PC-9 (cell line): ENCODE measurements around the gene RUNX3. TPM values are rescaled to one million over a fixed set of nuclear protein-coding genes. Genes with fewer than 3 reads are reported as not detected.

Experiments used
- BruUV-seq: library from RNA; stranded (reverse); fragments of 400-500 nt; replicated peaks from 2 replicates; lab custom pipeline; 2021; lab: Mats Ljungman, UMichigan
- CTCF ChIA-PET: fragments of 300-600 bp; sonication (Branson Sonifier 250); formaldehyde crosslinking; loops from one replicate; lab custom pipeline; 2022; ENCODE audit warnings: antibody characterized with exemption; lab: Charles Lee
- POLR2A ChIA-PET: fragments of 300-600 bp; sonication (Branson Sonifier 250); formaldehyde crosslinking; loops from one replicate; lab custom pipeline; 2022; ENCODE audit warnings: antibody characterized with exemption; ENCODE audit not compliant: unreplicated experiment; lab: Charles Lee
- DNase-seq, 2 experiments: peaks; one replicate each; pipeline versions ENCODE4 v3.0.0 to v3.0.0-alpha.2; 2015 to 2022; ENCODE audit warnings: mixed read lengths in 1 of 2
- H2AFZ ChIP-seq: fragments of 200-600 bp; sonication (generic); 2 replicates; pipeline ENCODE4 v1.8.1; 2017; ENCODE audit warnings: antibody characterized with exemption
- H3F3A ChIP-seq: fragments of 200-600 bp; sonication (generic); 2 replicates; pipeline ENCODE4 v1.8.1; 2017; ENCODE audit warnings: antibody characterized with exemption, mild to moderate bottlenecking, low read depth; ENCODE audit not compliant: insufficient read depth
- H3K27ac ChIP-seq: fragments of 200-600 bp; sonication (generic); 2 replicates; pipeline ENCODE4 v1.6.1; 2016; ENCODE audit warnings: mixed run types
- H3K27me3 ChIP-seq: fragments of 200-600 bp; sonication (generic); 2 replicates; pipeline ENCODE4 v1.6.1; 2016; ENCODE audit warnings: low read depth, mixed run types; ENCODE audit not compliant: insufficient read depth
- H3K36me3 ChIP-seq: fragments of 200-600 bp; sonication (generic); 2 replicates; pipeline ENCODE4 v1.6.1; 2016; ENCODE audit warnings: low read depth, mixed run types
- H3K4me1 ChIP-seq: fragments of 200-600 bp; sonication (generic); replicated peaks from 2 replicates; pipeline ENCODE4 v1.6.1; 2016; ENCODE audit warnings: mixed run types; ENCODE audit not compliant: insufficient read depth
- H3K4me2 ChIP-seq: fragments of 200-600 bp; sonication (generic); 2 replicates; pipeline ENCODE4 v1.6.1; 2017; ENCODE audit warnings: mixed run types
- H3K4me3 ChIP-seq: fragments of 200-600 bp; sonication (generic); 2 replicates; pipeline ENCODE4 v1.6.1; 2016; ENCODE audit warnings: mixed run types
- H3K79me2 ChIP-seq: fragments of 200-600 bp; sonication (generic); 2 replicates; pipeline ENCODE4 v1.6.1; 2017; ENCODE audit warnings: low read depth, mixed run types
- H3K9me2 ChIP-seq: fragments of 200-600 bp; sonication (generic); 2 replicates; pipeline ENCODE4 v1.8.1; 2017; ENCODE audit warnings: mild to moderate bottlenecking; ENCODE audit not compliant: insufficient read depth
- H3K9me3 ChIP-seq: fragments of 200-600 bp; sonication (generic); 2 replicates; pipeline ENCODE4 v1.8.1; 2016; ENCODE audit warnings: low read depth; ENCODE audit not compliant: insufficient read depth
- H4K20me1 ChIP-seq: fragments of 200-600 bp; sonication (generic); 2 replicates; pipeline ENCODE4 v1.8.1; 2017; ENCODE audit not compliant: insufficient read depth
- EZH2 ChIP-seq: fragments of 200-600 bp; sonication (generic); IDR thresholded peaks from 2 replicates; pipeline ENCODE4 v1.8.0; 2017; ENCODE audit warnings: antibody characterized with exemption, low read depth
- intact Hi-C: fragments of 100-400 bp; cut with micrococcal nuclease; formaldehyde crosslinking; loops from one replicate; pipeline ENCODE4 v1.10.0; 2022; ENCODE audit not compliant: unreplicated experiment
- total RNA-seq: library from RNA; stranded (reverse); gene quantifications from 2 replicates; pipeline ENCODE4 v1.2.3, GENCODE V29; 2021
- TF ChIP-seq, protein P1 (sequence below): fragments of 200-600 bp; sonication (generic); conservative IDR thresholded peaks from 2 replicates; pipeline ENCODE4 v1.6.1; 2017; ENCODE audit warnings: mixed run types, antibody characterized with exemption, mild to moderate bottlenecking, moderate library complexity

RUNX3 gene
- total RNA-seq, 1 experiment from 2014 or later = not detected

- no peaks in the 10 kb centered on the region for H3K27me3 ChIP-seq
- ChIA-PET POLR2A (no interaction called here), CTCF (no interaction called here)
- no peaks in the 10 kb centered on the region for H3K79me2 ChIP-seq
- H3K4me2 ChIP-seq = no peak overlapping the region
- no peaks in the 10 kb centered on the region for H3K4me1 ChIP-seq
- H4K20me1 ChIP-seq = no peaks in the 10 kb centered on the region
- no peaks in the 10 kb centered on the region for H3K9me2 ChIP-seq
- H3K4me3 ChIP-seq = no peak overlapping the region
- no peak for TF ChIP-seq EZH2
- TF ChIP-seq, protein P1, sequence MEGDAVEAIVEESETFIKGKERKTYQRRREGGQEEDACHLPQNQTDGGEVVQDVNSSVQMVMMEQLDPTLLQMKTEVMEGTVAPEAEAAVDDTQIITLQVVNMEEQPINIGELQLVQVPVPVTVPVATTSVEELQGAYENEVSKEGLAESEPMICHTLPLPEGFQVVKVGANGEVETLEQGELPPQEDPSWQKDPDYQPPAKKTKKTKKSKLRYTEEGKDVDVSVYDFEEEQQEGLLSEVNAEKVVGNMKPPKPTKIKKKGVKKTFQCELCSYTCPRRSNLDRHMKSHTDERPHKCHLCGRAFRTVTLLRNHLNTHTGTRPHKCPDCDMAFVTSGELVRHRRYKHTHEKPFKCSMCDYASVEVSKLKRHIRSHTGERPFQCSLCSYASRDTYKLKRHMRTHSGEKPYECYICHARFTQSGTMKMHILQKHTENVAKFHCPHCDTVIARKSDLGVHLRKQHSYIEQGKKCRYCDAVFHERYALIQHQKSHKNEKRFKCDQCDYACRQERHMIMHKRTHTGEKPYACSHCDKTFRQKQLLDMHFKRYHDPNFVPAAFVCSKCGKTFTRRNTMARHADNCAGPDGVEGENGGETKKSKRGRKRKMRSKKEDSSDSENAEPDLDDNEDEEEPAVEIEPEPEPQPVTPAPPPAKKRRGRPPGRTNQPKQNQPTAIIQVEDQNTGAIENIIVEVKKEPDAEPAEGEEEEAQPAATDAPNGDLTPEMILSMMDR = no peak
- no peak for DNase-seq
- H3K27ac ChIP-seq = no peak overlapping the region
- no peak overlapping the region for H2AFZ ChIP-seq
- no peaks in the 10 kb centered on the region for H3F3A ChIP-seq
- no peaks in the 10 kb centered on the region for H3K36me3 ChIP-seq
- no peaks in the 10 kb centered on the region for H3K9me3 ChIP-seq
- intact Hi-C loops = no loop called here
- BruUV-seq = no TSS peak
Measured at GRCh38 chr1:24941564-24941963, 11.5 kb upstream of the RUNX3 start.

GRCh38 chr1:24940231-24940630, 10.2 kb upstream of the RUNX3 start:
- BruUV-seq = no TSS peak
- Histone ChIP-seq H3K9me2 (no peaks in the 10 kb centered on the region), H3F3A (no peaks in the 10 kb centered on the region), H3K79me2 (no peaks in the 10 kb centered on the region), H3K36me3 (no peaks in the 10 kb centered on the region), H2AFZ (no peak overlapping the region), H3K27me3 (no peaks in the 10 kb centered on the region), H3K27ac (no peak overlapping the region), H3K9me3 (no peaks in the 10 kb centered on the region), H3K4me2 (no peak overlapping the region), H3K4me1 (no peaks in the 10 kb centered on the region), H4K20me1 (no peaks in the 10 kb centered on the region), H3K4me3 (no peak overlapping the region)
- ChIA-PET CTCF (interaction anchor here (0.7 kb wide), 1 partner anchor 78 kb away, joined by 3 read pairs; no protein-coding TSS in a partner anchor), POLR2A (no interaction called here)
- intact Hi-C loops = no loop called here
- no peak for TF ChIP-seq EZH2
- TF ChIP-seq, protein P1 = no peak
- DNase-seq = no peak

GRCh38 chr1:24939675-24940193, 9.7 kb upstream of the RUNX3 start:
- H3K4me3 ChIP-seq = no peak overlapping the region
- no peaks in the 10 kb centered on the region for H3F3A ChIP-seq
- intact Hi-C loops = no loop called here
- H3K4me2 ChIP-seq = no peak overlapping the region
- BruUV-seq = no TSS peak
- no peak overlapping the region for H2AFZ ChIP-seq
- ChIA-PET CTCF (interaction anchor here (0.7 kb wide), 1 partner anchor 77 kb away, joined by 3 read pairs; no protein-coding TSS in a partner anchor), POLR2A (no interaction called here)
- H3K9me2 ChIP-seq = no peaks in the 10 kb centered on the region
- no peaks in the 10 kb centered on the region for H3K79me2 ChIP-seq
- peaks cover 3% of the 10 kb centered on the region for H3K27me3 ChIP-seq
- no peak for TF ChIP-seq EZH2
- TF ChIP-seq, protein P1 = no peak
- no peaks in the 10 kb centered on the region for H3K9me3 ChIP-seq
- no peaks in the 10 kb centered on the region for H3K36me3 ChIP-seq
- no peak for DNase-seq
- no peaks in the 10 kb centered on the region for H3K4me1 ChIP-seq
- H3K27ac ChIP-seq = no peak overlapping the region
- no peaks in the 10 kb centered on the region for H4K20me1 ChIP-seq
